GM10266 (cell line): ENCODE measurements around the gene ST6GAL1.

Experiments used
- DNase-seq: peaks from one replicate; pipeline ENCODE4 v3.0.0; 2012; ENCODE audit errors: extremely low spot score
- CTCF ChIP-seq: IDR thresholded peaks from 2 replicates; pipeline ENCODE4 v1.5.1; 2012; ENCODE audit warnings: mild to moderate bottlenecking, low read depth; ENCODE audit not compliant: control insufficient read depth, insufficient read depth; ENCODE audit errors: missing control alignments

The ST6GAL1 gene

DNA sequence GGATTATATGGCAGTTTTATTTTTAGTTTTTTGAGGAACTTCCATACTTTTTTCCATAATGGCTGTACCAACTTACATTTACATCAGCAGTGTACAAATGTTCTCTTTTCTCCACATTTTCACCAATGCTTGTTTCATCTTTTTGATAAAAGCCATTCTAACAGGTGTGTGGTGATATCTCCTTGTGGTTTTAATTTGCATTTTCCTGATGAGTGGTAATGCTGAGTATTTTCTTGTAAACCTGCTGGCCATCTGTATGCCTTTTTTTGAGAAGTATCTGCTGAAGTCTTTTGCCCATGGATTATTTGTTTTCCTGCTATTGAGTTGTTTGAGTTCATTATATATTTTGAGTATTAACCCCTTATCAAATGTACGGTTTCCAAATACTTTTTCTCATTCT is 158.4 kb downstream of the ST6GAL1 start:
- TF ChIP-seq CTCF: no peak
- no peak for DNase-seq

DNA sequence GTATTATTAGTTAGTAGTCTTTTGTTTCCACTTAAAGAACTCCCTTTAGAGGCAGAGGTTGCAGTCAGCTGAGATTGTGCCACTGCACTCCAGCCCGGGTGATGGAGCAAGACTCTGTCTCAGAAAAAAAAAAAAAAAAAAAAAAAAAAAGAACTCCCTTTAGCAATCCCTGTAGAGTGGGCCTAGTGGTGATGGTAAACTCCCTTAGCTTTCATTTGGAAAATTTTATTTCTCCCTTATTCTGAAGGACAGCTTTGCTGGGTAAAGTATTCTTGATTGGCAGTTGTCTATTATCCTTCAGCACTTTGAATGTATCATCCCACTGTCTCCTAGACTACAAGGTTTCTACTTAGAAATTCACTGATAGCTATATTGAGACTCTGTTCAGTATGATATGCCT is 163.0 kb downstream of the ST6GAL1 start:
- no peak for TF ChIP-seq CTCF
- DNase-seq: no peak

DNA sequence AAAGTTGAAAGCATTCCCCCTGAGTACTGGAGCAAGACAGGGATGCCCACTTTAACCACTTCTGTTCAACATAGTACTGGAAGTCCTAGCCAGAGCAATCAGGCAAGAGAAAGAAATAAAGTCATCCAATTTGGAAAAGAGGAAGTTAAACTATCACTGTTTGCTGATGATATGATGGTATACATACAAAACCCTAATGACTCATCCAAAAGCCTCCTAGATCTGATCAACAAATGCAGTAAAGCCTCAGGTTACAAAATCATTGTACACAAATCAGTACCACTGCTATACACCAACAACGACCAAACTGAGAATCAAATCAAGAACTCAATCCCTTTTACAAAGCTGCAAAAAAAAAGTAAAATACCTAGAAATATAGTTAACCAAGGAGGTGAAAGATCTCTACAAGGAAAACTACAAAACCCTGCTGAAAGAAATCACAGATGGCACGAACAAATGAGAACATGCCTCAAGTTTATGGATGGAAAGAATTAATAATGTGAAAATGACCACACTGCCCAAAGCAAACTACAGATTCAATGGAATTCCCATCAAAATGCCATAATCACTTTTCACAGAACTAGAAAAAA is 168.7 kb downstream of the ST6GAL1 start:
- TF ChIP-seq CTCF: no peak
- DNase-seq: no peak

- no peak for TF ChIP-seq CTCF
- no peak for DNase-seq
Measured at GRCh38 chr3:187101184-187102072, 171.1 kb downstream of the ST6GAL1 start.

- no peak for TF ChIP-seq CTCF
- no peak for DNase-seq
Measured at GRCh38 chr3:187102073-187102634, 171.8 kb downstream of the ST6GAL1 start.

GRCh38 chr3:187103251-187103650 is 172.9 kb downstream of the ST6GAL1 start:
- DNase-seq: no peak
- TF ChIP-seq CTCF: no peak

DNA sequence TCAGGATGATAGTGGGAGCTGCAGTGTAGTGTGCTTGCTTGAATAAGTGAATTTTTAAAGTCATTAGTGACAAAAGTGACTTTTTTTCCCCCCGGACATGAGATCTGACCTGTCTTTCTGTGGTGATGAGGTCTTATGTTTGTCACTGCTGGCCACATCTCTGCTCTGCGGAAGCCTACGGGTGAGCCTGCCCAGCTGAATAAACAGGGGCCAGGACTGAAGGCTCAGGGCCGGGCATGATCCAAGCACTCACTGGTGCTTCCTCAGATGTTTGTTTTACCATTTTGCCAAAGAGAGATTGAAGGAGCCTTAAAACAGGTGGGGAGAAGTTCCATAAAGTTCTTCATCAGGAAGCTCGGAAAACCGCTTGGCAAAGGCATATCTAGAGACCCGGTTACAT is 174.0 kb downstream of the ST6GAL1 start:
- DNase-seq: no peak
- TF ChIP-seq CTCF: no peak
